ENCODE data around the gene RGP1. TPM values are rescaled to one million over a fixed set of nuclear protein-coding genes. Genes with fewer than 3 reads are reported as not detected.
A peak's percentile ranks its signal among the peaks of the same experiment; 100 is the strongest.

The RGP1 gene
- total RNA-seq, 1 experiment from 2014 or later = 13.8 TPM

GRCh38 chr9:35736201-35736633 is 12.9 kb upstream of the RGP1 start:
- intact Hi-C loops (cut with micrococcal nuclease) = loop anchor here (1.0 kb wide), 1 partner anchor 51 kb away; no protein-coding TSS in a partner anchor
- POLR2A ChIA-PET (ENCODE audit: unreplicated experiment) = no interaction called here
- DNase-seq (peak; percentile 76), ATAC-seq (peak; percentile 16)
- H4K20me1 ChIP-seq (ENCODE audit: low read length) = no peaks in the 10 kb centered on the region
- H3K4me3 ChIP-seq (ENCODE audit: low read length) = no peak overlapping the region
- no peak overlapping the region for H3K9ac ChIP-seq (ENCODE audit: low read length)
- no peaks in the 10 kb centered on the region for H3K9me3 ChIP-seq (ENCODE audit: low read length)
- CTCF ChIA-PET = interaction anchor here (0.6 kb wide), 1 partner anchor 142 kb away, joined by 3 read pairs; no protein-coding TSS in a partner anchor
- no peaks in the 10 kb centered on the region for H3F3A ChIP-seq (ENCODE audit: low read length, unreplicated experiment)
- no peaks in the 10 kb centered on the region for H3K9me2 ChIP-seq (replicated peaks; ENCODE audit: low read length)
- peaks cover 14% of the 10 kb centered on the region for H3K4me1 ChIP-seq (ENCODE audit: insufficient read depth, low read length)
- H2AFZ ChIP-seq (ENCODE audit: low read length) = no peak overlapping the region
- H3K36me3 ChIP-seq (ENCODE audit: low read depth, low read length) = peaks cover 44% of the 10 kb centered on the region
- TF ChIP-seq, protein P1, sequence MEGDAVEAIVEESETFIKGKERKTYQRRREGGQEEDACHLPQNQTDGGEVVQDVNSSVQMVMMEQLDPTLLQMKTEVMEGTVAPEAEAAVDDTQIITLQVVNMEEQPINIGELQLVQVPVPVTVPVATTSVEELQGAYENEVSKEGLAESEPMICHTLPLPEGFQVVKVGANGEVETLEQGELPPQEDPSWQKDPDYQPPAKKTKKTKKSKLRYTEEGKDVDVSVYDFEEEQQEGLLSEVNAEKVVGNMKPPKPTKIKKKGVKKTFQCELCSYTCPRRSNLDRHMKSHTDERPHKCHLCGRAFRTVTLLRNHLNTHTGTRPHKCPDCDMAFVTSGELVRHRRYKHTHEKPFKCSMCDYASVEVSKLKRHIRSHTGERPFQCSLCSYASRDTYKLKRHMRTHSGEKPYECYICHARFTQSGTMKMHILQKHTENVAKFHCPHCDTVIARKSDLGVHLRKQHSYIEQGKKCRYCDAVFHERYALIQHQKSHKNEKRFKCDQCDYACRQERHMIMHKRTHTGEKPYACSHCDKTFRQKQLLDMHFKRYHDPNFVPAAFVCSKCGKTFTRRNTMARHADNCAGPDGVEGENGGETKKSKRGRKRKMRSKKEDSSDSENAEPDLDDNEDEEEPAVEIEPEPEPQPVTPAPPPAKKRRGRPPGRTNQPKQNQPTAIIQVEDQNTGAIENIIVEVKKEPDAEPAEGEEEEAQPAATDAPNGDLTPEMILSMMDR (conservative IDR thresholded peaks at IDR 0.05; ENCODE audit: low read depth, low read length) = peak; percentile 74
- TF ChIP-seq EZH2phosphoT487 (IDR thresholded peaks at IDR 0.05; ENCODE audit: borderline replicate concordance, low read length) = no peak
- H3K4me2 ChIP-seq (ENCODE audit: low read length) = no peak overlapping the region
- BruUV-seq (replicated peaks) = no TSS peak
- H3K79me2 ChIP-seq (ENCODE audit: low read length) = peaks cover 21% of the 10 kb centered on the region
- no peaks in the 10 kb centered on the region for H3K27me3 ChIP-seq (ENCODE audit: low read length)
- no peak overlapping the region for H3K27ac ChIP-seq (ENCODE audit: low read length)

- intact Hi-C loops (cut with micrococcal nuclease) = no loop called here
- POLR2A ChIA-PET (ENCODE audit: unreplicated experiment) = interaction anchor here (0.6 kb wide), 1 partner anchor 20 kb away, joined by 26 read pairs; no protein-coding TSS in a partner anchor
- ATAC-seq = no peak
These were observed 11.9 kb upstream of the RGP1 start for GRCh38 chr9:35737143-35737542.

GRCh38 chr9:35738186-35738585 is 10.9 kb upstream of the RGP1 start:
- Histone ChIP-seq H3F3A (ENCODE audit: low read length, unreplicated experiment) (no peaks in the 10 kb centered on the region), H3K4me2 (ENCODE audit: low read length) (no peak overlapping the region), H3K4me3 (ENCODE audit: low read length) (no peak overlapping the region), H2AFZ (ENCODE audit: low read length) (no peak overlapping the region), H3K36me3 (ENCODE audit: low read depth, low read length) (peaks cover 56% of the 10 kb centered on the region), H3K27ac (ENCODE audit: low read length) (no peak overlapping the region), H3K9me2 (replicated peaks; ENCODE audit: low read length) (no peaks in the 10 kb centered on the region), H3K27me3 (ENCODE audit: low read length) (no peaks in the 10 kb centered on the region), H3K79me2 (ENCODE audit: low read length) (peaks cover 15% of the 10 kb centered on the region), H3K9ac (ENCODE audit: low read length) (no peak overlapping the region), H4K20me1 (ENCODE audit: low read length) (no peaks in the 10 kb centered on the region), H3K9me3 (ENCODE audit: low read length) (no peaks in the 10 kb centered on the region), H3K4me1 (ENCODE audit: insufficient read depth, low read length) (peaks cover 12% of the 10 kb centered on the region)
- DNase-seq (no peak), ATAC-seq (no peak)
- ChIA-PET CTCF (no interaction called here), POLR2A (ENCODE audit: unreplicated experiment) (no interaction called here)
- intact Hi-C loops (cut with micrococcal nuclease) = no loop called here
- no TSS peak for BruUV-seq (replicated peaks)
- no peak for TF ChIP-seq EZH2phosphoT487 (IDR thresholded peaks at IDR 0.05; ENCODE audit: borderline replicate concordance, low read length)

More at GRCh38 chr9:35737143-35737542, 11.9 kb upstream of the RGP1 start:
- Histone ChIP-seq H3F3A (ENCODE audit: low read length, unreplicated experiment) (no peaks in the 10 kb centered on the region), H3K4me3 (ENCODE audit: low read length) (no peak overlapping the region), H3K9me3 (ENCODE audit: low read length) (no peaks in the 10 kb centered on the region), H2AFZ (ENCODE audit: low read length) (no peak overlapping the region), H3K9ac (ENCODE audit: low read length) (no peak overlapping the region), H3K9me2 (replicated peaks; ENCODE audit: low read length) (no peaks in the 10 kb centered on the region), H3K36me3 (ENCODE audit: low read depth, low read length) (peaks cover 47% of the 10 kb centered on the region), H3K4me2 (ENCODE audit: low read length) (no peak overlapping the region), H3K27ac (ENCODE audit: low read length) (no peak overlapping the region), H4K20me1 (ENCODE audit: low read length) (no peaks in the 10 kb centered on the region), H3K79me2 (ENCODE audit: low read length) (peaks cover 15% of the 10 kb centered on the region), H3K4me1 (ENCODE audit: insufficient read depth, low read length) (peaks cover 12% of the 10 kb centered on the region), H3K27me3 (ENCODE audit: low read length) (no peaks in the 10 kb centered on the region)
- CTCF ChIA-PET = no interaction called here
- TF ChIP-seq EZH2 (IDR thresholded peaks at IDR 0.05; ENCODE audit: low read length, unreplicated experiment) (no peak), EZH2phosphoT487 (IDR thresholded peaks at IDR 0.05; ENCODE audit: borderline replicate concordance, low read length) (no peak)
- TF ChIP-seq, protein P1 (conservative IDR thresholded peaks at IDR 0.05; ENCODE audit: low read depth, low read length) = no peak
- TSS peak; percentile 14 for BruUV-seq (replicated peaks)
- DNase-seq = no peak

Measured in PC-3 (cell line).